ELF-1 (cell line): ENCODE measurements around the gene PTMA.
"Not testable (repeated sequence)": the region's sequence is repeated elsewhere in the genome, so short reads cannot be mapped to it uniquely, and the experiment has no call there.

ENCODE experiments used
- DNase-seq: peaks from one replicate; pipeline ENCODE4 v3.0.0-alpha.2; 2016; ENCODE audit warnings: low read depth, low spot score

Gene PTMA

GRCh38 chr2:231696004-231696367 is 12.3 kb upstream of the PTMA start:
- DNase-seq: no peak

- no peak for DNase-seq
Measured at GRCh38 chr2:231699006-231699405, 9.3 kb upstream of the PTMA start.

- no peak for DNase-seq
Measured at GRCh38 chr2:231701456-231702373, 6.6 kb upstream of the PTMA start.

GRCh38 chr2:231704017-231704416 is 4.3 kb upstream of the PTMA start:
- no peak for DNase-seq

- DNase-seq: peak; percentile 99
Measured at GRCh38 chr2:231706731-231707624, 1.3 kb upstream of the PTMA start.

- DNase-seq: no peak
Measured at GRCh38 chr2:231707625-231707926, 749 bp upstream of the PTMA start.

- peak; percentile 70 for DNase-seq
Measured at GRCh38 chr2:231708773-231709635, 679 bp downstream of the PTMA start.

GRCh38 chr2:231709636-231709980 is 1.3 kb downstream of the PTMA start:
- DNase-seq: no peak

GRCh38 chr2:231709981-231710798 is 1.9 kb downstream of the PTMA start:
- DNase-seq: peak; percentile 77

GRCh38 chr2:231710799-231711676 is 2.7 kb downstream of the PTMA start:
- DNase-seq: peak; percentile 58

- DNase-seq: peak; percentile 57
Measured at GRCh38 chr2:231711677-231712450, 3.5 kb downstream of the PTMA start.

- not testable (repeated sequence) for DNase-seq
Measured at GRCh38 chr2:231712451-231713021, 4.2 kb downstream of the PTMA start.

GRCh38 chr2:231713406-231713729 is 5.0 kb downstream of the PTMA start:
- not testable (repeated sequence) for DNase-seq

GRCh38 chr2:231713730-231714638 is 5.7 kb downstream of the PTMA start:
- DNase-seq: peak; percentile 96

GRCh38 chr2:231714639-231715498 is 6.5 kb downstream of the PTMA start:
- peak; percentile 98 for DNase-seq

GRCh38 chr2:231715499-231715837 is 7.1 kb downstream of the PTMA start:
- no peak for DNase-seq

GRCh38 chr2:231715988-231716616 is 7.8 kb downstream of the PTMA start:
- DNase-seq: peak; percentile 89
